IMR-90 (cell line): Measurements from ENCODE around the gene UBE2G1. TPM values are rescaled to one million over a fixed set of nuclear protein-coding genes. Genes with fewer than 3 reads are reported as not detected.

Experiments
- CHD1 ChIP-seq: IDR thresholded peaks from 2 replicates; pipeline ENCODE4 v1.6.1; 2012; ENCODE audit warnings: low read depth, low read length, improper control_type of control experiment
- MAFK ChIP-seq: IDR thresholded peaks from 2 replicates; pipeline ENCODE4 v1.6.1; 2012; ENCODE audit warnings: low read depth, low read length, improper control_type of control experiment
- MAZ ChIP-seq: IDR thresholded peaks from 2 replicates; pipeline ENCODE4 v1.6.1; 2012; ENCODE audit warnings: low read depth, mild to moderate bottlenecking, low read length, improper control_type of control experiment, moderate library complexity, borderline replicate concordance
- NFE2L2 ChIP-seq: fragments of 150-350 bp; IDR thresholded peaks from 2 replicates; pipeline ENCODE4 v1.6.1; 2016; ENCODE audit warnings: low read depth, mild to moderate bottlenecking, low read length
- POLR2A ChIP-seq: IDR thresholded peaks from 2 replicates; pipeline ENCODE4 v1.6.1; 2012; ENCODE audit warnings: mild to moderate bottlenecking, low read depth, low read length
- SMC3 ChIP-seq: fragments of 150-350 bp; IDR thresholded peaks from 2 replicates; pipeline ENCODE4 v1.6.1; 2016; ENCODE audit warnings: low read depth, mild to moderate bottlenecking, antibody characterized with exemption, low read length, moderate library complexity
- polyA plus RNA-seq, 3 experiments: library from polyadenylated mRNA; depleted of rRNA; stranded (reverse); fragments of >200 nt; gene quantifications; 2 replicates each; pipeline ENCODE4 v1.2.3, GENCODE V29; 2012; ENCODE audit warnings: low replicate concordance in 1 of 3
- total RNA-seq: library from RNA; depleted of rRNA; stranded (reverse); fragments of >200 nt; gene quantifications from 2 replicates; pipeline ENCODE4 v1.2.3, GENCODE V29; 2012

The UBE2G1 gene
- total and polyA plus RNA-seq, 2 of the 4 experiments (the other 2 are of a cell fraction) = 26.3 to 26.6 TPM

- TF ChIP-seq SMC3 (peak; percentile 9; the same call in 1 of the 2 replicates), CHD1 (no peak), NFE2L2 (no peak), POLR2A (peak; percentile 82), MAFK (no peak), MAZ (peak; percentile 77; the same call in 1 of the 2 replicates)
Observed at GRCh38 chr17:4366327-4367063, at the start of gene UBE2G1 (continued).
